Measurements from ENCODE around the gene MRPL37. TPM values are rescaled to one million over a fixed set of nuclear protein-coding genes. Genes with fewer than 3 reads are reported as not detected.

MRPL37 gene
- total RNA-seq, 1 donor from 2014 or later = 96.2 TPM

DNA sequence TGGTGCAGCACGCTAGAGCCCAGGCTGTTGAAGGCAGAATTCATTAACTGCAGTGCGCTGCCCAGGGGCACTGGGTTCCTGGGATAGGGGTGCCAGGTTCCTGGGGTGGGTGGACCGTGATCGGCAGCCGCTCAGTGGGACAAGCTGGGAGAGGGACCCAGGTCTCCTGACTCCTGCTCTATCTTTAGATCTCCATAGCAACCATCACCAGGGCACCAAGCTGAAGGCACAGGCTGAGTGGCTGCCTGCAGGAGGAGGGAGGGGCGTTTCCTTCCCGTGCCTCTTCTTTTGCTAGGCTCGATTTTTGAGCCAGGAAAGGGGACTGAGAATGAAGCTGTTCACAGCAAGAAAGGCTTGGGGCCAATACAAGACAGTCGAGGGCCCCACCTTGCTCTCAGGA, 26.3 kb upstream of the MRPL37 start:
- H3K4me1 Mint-ChIP-seq = peaks cover 10% of the 10 kb centered on the region
- DNase-seq (ENCODE audit: low read depth, low spot score) = no peak
- no peaks in the 10 kb centered on the region for H3K27me3 Mint-ChIP-seq (ENCODE audit: low read depth)
- TF ChIP-seq, protein P1, sequence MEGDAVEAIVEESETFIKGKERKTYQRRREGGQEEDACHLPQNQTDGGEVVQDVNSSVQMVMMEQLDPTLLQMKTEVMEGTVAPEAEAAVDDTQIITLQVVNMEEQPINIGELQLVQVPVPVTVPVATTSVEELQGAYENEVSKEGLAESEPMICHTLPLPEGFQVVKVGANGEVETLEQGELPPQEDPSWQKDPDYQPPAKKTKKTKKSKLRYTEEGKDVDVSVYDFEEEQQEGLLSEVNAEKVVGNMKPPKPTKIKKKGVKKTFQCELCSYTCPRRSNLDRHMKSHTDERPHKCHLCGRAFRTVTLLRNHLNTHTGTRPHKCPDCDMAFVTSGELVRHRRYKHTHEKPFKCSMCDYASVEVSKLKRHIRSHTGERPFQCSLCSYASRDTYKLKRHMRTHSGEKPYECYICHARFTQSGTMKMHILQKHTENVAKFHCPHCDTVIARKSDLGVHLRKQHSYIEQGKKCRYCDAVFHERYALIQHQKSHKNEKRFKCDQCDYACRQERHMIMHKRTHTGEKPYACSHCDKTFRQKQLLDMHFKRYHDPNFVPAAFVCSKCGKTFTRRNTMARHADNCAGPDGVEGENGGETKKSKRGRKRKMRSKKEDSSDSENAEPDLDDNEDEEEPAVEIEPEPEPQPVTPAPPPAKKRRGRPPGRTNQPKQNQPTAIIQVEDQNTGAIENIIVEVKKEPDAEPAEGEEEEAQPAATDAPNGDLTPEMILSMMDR (conservative IDR thresholded peaks at IDR 0.05) = no peak
- no peaks in the 10 kb centered on the region for H3K9me3 Mint-ChIP-seq
- H3K27ac Mint-ChIP-seq (ENCODE audit: unreplicated experiment) = no peak overlapping the region
- H3K4me3 Mint-ChIP-seq = no peak overlapping the region
- no peaks in the 10 kb centered on the region for H3K36me3 Mint-ChIP-seq (ENCODE audit: low read depth)

DNA sequence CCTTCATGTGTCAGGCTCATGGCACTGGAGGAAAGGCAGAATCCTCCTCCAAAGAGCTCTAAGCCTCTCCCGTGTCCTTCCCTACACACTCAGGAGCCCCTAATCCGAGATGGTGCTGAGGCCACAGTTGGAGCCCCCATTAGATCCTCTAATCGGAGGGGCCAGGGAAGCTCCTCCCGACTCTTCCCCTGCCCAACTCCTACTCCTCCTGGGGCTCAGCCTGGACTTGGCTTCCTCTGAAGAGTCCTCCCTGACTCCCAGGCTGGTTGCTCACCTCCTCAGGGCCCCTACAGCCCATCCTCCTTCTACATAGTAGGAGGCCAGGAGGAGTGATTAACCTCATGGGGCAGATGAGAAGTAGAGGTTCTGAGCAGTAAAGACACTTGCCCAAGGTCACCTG, 25.9 kb upstream of the MRPL37 start:
- Mint-ChIP-seq H3K4me3 (no peak overlapping the region), H3K27ac (ENCODE audit: unreplicated experiment) (no peak overlapping the region), H3K9me3 (no peaks in the 10 kb centered on the region), H3K4me1 (peaks cover 10% of the 10 kb centered on the region), H3K36me3 (ENCODE audit: low read depth) (no peaks in the 10 kb centered on the region), H3K27me3 (ENCODE audit: low read depth) (no peaks in the 10 kb centered on the region)
- DNase-seq (ENCODE audit: low read depth, low spot score) = no peak
- TF ChIP-seq, protein P1 (conservative IDR thresholded peaks at IDR 0.05) = no peak

DNA sequence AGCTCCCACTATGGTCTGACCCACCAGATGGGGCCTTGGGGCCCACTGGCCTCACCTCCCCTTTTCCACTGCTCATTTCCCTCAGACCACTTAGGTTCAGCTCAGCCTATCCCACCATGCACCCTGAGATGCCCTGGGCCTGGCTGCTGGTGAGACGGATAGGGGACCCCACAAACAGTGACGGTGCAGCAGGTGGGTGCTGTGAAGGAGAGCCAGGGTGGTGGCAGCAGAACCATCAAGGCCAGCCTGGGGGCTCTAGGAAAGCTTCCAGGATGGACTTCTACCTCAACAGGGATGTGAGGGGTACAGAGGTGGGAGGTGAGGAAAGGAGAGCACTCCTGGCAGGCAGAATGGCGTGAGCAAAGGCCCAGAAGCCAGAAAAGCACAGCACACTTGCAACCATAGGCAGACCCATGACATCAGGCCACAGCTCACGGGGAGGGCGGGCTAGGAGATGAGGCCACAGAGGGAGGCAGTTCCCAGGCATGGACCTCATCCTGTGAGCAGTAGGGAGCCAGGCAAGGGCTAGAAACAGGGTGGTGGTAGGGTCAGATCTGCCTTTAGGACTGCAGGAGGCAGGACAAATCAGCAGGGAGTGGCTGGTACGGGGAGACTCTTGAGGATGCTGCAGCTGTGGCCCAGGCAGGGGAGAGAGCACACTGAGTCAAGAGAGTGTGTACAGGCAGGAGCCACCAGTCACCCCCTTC, 23.2 kb upstream of the MRPL37 start:
- H3K36me3 Mint-ChIP-seq (ENCODE audit: low read depth) = no peaks in the 10 kb centered on the region
- peaks cover 10% of the 10 kb centered on the region for H3K4me1 Mint-ChIP-seq
- H3K27ac Mint-ChIP-seq (ENCODE audit: unreplicated experiment) = no peak overlapping the region
- H3K9me3 Mint-ChIP-seq = no peaks in the 10 kb centered on the region
- no peaks in the 10 kb centered on the region for H3K27me3 Mint-ChIP-seq (ENCODE audit: low read depth)
- DNase-seq (ENCODE audit: low read depth, low spot score) = no peak
- no peak overlapping the region for H3K4me3 Mint-ChIP-seq
- TF ChIP-seq, protein P1 (conservative IDR thresholded peaks at IDR 0.05) = no peak

DNA sequence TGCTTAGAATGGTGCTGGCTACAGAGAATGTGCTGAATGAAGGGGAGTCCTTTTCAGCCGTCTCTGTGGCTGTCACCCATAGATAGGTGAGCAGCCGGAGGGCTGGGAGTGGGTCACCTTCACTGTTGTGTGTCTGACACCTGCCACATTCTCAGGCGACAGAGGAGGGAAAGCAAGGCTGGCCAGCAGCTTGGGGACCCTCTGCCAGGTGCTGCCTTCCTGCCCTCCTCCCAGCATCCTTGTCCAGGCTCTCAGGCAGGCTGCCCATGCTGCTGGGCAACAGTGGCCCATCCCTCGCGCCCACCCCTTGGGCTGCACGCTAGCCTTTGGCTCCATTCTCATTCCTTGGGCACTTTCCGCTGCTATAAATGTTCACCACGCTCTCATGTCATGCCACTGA, 22.2 kb upstream of the MRPL37 start:
- DNase-seq (ENCODE audit: low read depth, low spot score) = no peak
- Mint-ChIP-seq H3K4me1 (peaks cover 7% of the 10 kb centered on the region), H3K9me3 (no peaks in the 10 kb centered on the region), H3K4me3 (no peak overlapping the region), H3K27me3 (ENCODE audit: low read depth) (no peaks in the 10 kb centered on the region), H3K27ac (ENCODE audit: unreplicated experiment) (no peak overlapping the region), H3K36me3 (ENCODE audit: low read depth) (no peaks in the 10 kb centered on the region)
- TF ChIP-seq, protein P1 (conservative IDR thresholded peaks at IDR 0.05) = no peak

DNA sequence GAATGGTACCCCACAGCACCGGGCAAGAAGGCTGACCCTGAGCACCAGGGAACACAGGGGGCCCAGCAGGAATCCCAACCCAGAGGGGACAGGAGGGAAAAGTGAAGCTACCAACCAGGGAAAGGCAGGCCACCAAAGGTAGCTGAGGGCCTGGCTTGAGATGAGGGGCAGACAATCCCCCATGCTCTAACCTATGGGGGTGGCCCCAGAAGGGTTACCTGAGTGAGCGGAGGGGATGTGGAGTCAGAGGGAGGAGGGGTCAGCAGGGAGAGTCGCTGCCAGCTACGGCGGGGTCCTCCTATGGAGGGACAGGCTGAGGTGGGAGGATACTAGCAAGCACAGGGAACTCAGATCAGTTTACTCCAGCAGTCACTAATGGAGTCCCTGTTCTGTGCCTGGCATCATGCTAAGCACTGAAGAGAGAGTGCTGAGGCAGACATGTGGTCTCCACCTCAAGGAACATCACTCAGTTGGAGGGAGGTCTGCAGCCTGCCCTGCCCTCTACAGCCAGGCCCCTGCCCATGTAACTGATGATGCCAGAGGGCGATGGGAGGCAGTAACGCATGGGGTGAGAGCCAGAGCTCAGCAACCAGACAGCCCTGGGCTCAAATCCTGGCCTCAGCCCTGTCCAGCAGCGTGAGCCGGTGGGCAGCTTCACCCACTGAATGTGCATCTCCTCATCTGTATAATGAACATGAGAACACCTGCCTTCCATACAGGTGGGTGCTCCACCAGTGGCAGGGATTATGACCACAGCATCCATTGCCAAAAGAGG, 21.5 kb upstream of the MRPL37 start:
- H3K4me3 Mint-ChIP-seq = no peak overlapping the region
- TF ChIP-seq, protein P1 (conservative IDR thresholded peaks at IDR 0.05) = no peak
- no peaks in the 10 kb centered on the region for H3K9me3 Mint-ChIP-seq
- H3K4me1 Mint-ChIP-seq = peaks cover 7% of the 10 kb centered on the region
- DNase-seq (ENCODE audit: low read depth, low spot score) = no peak
- no peaks in the 10 kb centered on the region for H3K27me3 Mint-ChIP-seq (ENCODE audit: low read depth)
- no peak overlapping the region for H3K27ac Mint-ChIP-seq (ENCODE audit: unreplicated experiment)
- no peaks in the 10 kb centered on the region for H3K36me3 Mint-ChIP-seq (ENCODE audit: low read depth)

Data from neural crest cell (in vitro differentiated cells).